HG02571 (cell line): ENCODE measurements around the gene SRSF8.
A peak's percentile ranks its signal among the peaks of the same experiment; 100 is the strongest.

Experiments used
- ATAC-seq: cut with Tn5 transposase; IDR thresholded peaks from one replicate; pipeline ENCODE4 v1.9.1; 2021; ENCODE audit warnings: mild to moderate bottlenecking, moderate library complexity; ENCODE audit not compliant: unreplicated experiment

Gene SRSF8

GRCh38 chr11:95067841-95068219 is 1.1 kb downstream of the SRSF8 start:
- ATAC-seq: no peak

- peak; percentile 58 for ATAC-seq
Observed at GRCh38 chr11:95068549-95068948, 1.8 kb downstream of the SRSF8 start.

GRCh38 chr11:95070471-95070870 is 3.8 kb downstream of the SRSF8 start:
- ATAC-seq: no peak

GRCh38 chr11:95072948-95073347 is 6.2 kb downstream of the SRSF8 start:
- ATAC-seq: no peak

DNA sequence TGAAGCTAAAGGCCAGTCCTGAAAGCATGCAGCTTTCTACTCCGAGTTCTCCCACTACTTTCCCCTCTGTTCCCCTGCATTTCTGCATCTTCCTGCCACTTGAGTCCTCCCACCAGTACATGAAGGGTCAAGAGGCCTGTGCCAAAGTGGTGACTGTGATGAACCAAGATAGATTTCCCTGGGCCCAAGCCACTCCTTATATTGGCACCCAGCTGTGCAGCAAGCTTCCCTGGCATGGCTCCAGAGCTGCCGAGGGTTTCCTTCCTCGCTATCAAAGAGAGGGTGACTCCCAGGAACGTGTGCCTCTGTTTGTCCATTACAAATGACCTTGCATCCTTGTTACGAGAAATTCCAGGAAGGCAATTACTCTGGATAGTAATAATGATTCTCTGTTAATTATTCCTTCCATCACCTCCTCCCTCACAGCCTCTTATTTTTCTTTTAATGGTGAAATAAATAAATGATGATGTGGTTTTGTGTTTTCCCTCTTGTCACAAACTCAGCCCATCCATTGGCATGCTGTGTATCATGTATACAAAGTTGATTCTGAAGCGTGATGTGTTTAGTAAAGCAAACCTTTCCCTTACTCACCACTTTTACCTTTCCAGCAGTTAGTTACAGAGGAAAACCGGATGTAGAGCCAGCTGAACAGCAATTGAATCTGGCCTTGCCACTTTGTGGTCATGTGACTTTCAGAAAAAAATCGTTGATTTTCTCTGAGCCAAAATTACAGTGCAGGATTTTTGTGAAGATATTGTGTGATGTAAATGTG is 8.3 kb downstream of the SRSF8 start:
- ATAC-seq: no peak

DNA sequence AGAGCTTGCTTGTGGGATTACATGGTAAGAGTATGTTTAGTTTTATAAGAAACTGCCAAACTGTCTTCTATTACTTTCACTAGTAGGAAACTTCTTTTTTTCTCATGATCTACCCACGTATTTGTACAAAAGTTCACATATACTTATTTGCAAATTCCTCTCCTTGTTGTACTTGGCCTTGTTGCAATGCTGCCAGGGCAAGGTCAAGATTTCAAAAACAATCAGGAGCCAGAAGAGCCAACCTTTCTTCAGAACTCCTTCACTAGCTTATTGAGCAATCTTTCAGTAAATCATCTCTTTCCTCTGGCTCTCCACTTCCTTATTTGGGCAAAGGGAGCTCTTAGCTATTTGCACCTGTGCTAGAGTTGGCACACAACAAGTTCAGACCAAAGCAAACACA is 9.7 kb downstream of the SRSF8 start:
- ATAC-seq: peak; percentile 62

DNA sequence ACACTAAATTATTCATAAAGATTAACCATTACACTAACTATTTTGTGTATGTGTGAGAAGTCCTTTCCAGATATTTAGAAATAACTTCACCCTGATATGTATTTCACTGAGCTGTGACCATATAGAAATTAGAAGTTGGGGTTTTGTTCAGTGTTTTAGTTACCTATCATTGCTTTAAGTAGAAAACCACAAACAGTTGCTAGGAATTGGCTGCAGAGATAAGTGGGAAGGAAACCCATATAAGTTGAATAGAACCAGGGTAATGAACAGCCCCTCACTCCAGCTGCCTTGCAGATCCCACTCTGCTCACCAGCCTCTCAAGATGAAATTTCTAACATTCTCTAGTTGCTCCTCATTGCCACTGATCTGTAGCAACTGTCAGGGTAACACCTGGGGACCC is 10.3 kb downstream of the SRSF8 start:
- ATAC-seq: no peak

DNA sequence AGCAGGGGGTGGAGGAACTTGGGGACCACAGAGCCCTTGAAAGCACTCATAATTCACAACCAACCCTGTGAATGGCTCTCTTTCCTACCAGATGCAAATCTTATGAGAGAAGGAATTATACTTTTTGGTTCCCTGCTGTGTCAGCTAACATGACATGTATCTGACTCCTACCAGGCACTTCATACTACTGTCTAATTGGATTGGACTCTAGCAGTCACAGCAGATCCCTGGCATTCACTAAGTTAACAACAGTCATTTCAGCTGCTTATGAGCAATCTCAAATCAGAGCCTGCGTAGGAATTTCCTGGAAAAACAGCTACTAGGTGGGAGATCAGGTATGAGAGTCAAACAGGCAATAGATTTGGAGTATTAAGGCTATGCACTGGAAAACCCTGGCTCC is 11.8 kb downstream of the SRSF8 start:
- no peak for ATAC-seq

DNA sequence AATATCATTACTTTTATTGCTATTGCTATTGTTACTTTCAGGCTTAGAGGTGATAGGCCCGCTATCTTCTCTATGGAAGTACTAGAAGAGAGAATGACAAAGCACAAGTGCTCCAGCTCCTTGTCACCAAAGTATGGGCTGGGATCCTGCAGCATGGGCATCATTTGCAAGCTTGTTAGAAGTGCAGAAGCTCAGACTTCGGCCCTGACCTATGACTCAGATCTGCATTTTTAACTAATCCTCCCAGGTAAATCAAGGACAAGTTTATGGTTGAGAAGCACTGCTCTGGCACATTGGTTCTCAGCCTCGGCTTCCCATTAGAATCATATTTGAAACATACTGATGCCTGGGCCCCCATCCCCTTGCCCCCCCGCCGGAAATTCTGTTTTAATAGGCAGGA is 14.3 kb downstream of the SRSF8 start:
- ATAC-seq: no peak

DNA sequence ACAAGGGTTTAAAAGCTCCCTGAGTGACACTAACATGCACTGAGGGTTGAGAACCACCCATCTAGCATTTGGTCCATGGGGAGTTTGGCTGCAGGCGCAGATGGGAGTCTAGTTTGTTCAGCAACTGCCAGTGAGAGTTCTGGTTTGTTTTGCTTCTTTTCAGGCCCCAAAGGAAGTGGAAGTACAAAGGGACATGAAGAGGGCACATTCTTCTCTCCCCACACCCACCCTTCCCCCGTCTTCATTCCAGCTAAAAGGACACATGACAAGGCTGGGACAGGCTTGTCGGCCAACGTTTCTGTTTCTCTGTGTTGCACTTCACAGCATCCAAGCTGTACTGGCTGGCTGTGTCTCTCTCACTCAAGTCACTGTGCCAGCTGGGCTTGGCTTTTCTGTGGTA is 14.7 kb downstream of the SRSF8 start:
- no peak for ATAC-seq

- no peak for ATAC-seq
Observed at GRCh38 chr11:95082576-95083001, 15.9 kb downstream of the SRSF8 start.

- ATAC-seq: peak; percentile 41
Observed at GRCh38 chr11:95084509-95084908, 17.8 kb downstream of the SRSF8 start.

- ATAC-seq: no peak
Observed at GRCh38 chr11:95085117-95085816, 18.5 kb downstream of the SRSF8 start.

GRCh38 chr11:95086151-95086550 is 19.4 kb downstream of the SRSF8 start:
- no peak for ATAC-seq

DNA sequence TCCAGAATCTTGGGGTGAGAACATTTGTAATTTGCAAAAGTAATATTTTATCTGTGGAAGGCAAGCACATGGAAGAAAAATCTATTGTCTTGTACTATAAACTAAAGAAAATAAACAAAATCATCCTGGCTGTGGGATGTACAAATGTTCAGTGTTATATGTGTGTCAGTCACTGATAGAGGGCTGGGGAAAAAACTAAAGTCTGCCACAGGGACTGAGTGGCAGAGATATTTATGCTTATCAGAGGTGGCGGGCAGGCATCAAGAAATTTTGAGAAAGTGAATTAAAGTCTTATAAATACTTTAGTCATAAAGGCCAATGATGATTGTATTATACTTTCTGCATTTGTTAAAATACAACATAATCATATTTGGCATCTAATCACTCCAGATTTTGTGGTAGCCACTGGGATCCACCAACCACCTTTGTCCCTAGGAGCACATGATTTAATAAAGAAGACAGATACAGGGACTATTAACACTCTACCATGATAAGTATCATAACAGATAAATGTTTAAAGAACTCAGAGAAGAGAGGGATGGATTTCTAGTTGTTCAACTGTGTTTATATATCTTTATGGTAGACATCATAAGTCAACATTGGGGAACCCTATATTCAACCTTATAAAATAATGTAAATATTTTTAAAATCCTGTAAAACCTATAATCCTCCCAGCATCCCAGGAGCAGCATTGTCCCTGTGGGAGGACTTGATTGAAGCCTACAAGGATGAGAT is 20.3 kb downstream of the SRSF8 start:
- ATAC-seq: no peak

GRCh38 chr11:95088946-95089619 is 22.4 kb downstream of the SRSF8 start:
- peak; percentile 47 for ATAC-seq

GRCh38 chr11:95089620-95090542 is 23.2 kb downstream of the SRSF8 start, which contains the start of gene ENDOD1:
Gene ENDOD1 (plus strand): TSS chr11:95089846. CDS start chr11:95089928, 82 bp downstream.
- peak; percentile 90 for ATAC-seq

GRCh38 chr11:95091663-95092180 is 25.0 kb downstream of the SRSF8 start:
- no peak for ATAC-seq

DNA sequence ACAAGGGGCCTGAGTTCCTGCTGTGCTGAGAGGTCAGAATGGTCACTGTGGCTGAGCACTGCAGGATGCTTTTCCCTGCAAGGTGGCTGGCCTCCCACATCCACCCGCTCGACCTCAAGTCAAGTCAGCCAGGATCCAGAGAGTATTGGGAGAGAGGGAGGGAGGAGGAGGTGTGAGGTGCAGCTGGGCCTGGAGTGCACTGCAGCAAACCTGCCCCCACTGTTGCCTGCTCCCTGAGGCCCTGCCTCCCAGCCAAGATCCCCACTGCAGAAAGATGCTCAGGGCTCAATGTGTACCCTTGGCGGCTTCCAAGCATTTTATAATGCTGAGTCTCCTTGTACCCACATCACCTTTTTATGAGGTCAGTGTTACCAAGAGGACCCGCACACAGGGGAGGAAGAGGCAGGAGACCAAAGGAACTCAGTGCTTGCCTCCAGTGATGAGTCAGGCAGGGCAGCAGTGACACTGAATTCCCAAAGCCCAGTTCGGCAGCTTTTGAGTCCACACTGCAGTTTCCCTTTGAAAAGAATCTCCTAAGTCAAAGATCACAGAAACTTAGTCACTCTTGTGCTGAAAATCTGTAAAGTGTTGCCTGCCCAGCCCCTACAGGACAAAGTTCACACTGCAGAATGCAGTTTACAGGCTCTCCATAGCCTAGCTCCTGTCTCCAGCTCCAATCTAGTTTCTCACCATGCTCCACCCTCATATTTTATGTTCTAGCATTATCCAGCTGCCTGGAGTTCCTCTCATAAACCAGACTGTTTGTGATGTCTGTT is 26.0 kb downstream of the SRSF8 start:
- no peak for ATAC-seq
